Tibial nerve (tissue), 3 donors: Measurements from ENCODE around the gene LRRC41.

Experiments
- POLR2A ChIP-seq, 2 donors: fragments of 450-650 bp; IDR thresholded peaks; one replicate each; pipeline ENCODE4 v1.6.1; 2017; ENCODE audit warnings: antibody characterized with exemption in 2 of 2, mild to moderate bottlenecking in 2 of 2, moderate library complexity in 2 of 2
- TF ChIP-seq, protein P1 (sequence below), 5 experiments: fragments of 200-600 bp in 3 of 5; fragments of 450-650 bp in 2 of 5; sonication (generic) in 3 of 5; IDR thresholded peaks; one replicate each; pipeline ENCODE4 v1.5.1; 2016 to 2019; ENCODE audit warnings: antibody characterized with exemption in 5 of 5, mild to moderate bottlenecking in 3 of 5, moderate library complexity in 2 of 5

DNA sequence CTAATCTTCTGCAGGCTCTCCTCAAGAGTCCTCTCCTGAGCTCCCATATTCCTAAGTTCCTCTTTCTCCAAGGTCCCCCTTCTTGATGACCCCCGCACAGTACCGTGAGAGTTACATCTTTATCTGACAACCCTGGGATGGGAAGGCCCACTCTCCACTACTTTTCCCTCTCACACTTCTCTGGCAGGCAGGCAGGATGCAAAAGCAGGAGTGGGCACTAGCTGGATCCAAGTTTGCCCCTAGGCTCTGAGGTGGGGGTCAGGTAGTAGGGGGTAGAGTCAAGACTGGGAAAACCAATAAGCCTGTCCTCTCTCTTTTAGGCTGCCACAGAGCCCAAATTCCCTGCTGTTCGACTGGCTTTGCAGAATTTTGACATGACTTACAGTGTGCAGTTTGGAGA lies 41.1 kb upstream of the LRRC41 start:
- TF ChIP-seq, protein P1, sequence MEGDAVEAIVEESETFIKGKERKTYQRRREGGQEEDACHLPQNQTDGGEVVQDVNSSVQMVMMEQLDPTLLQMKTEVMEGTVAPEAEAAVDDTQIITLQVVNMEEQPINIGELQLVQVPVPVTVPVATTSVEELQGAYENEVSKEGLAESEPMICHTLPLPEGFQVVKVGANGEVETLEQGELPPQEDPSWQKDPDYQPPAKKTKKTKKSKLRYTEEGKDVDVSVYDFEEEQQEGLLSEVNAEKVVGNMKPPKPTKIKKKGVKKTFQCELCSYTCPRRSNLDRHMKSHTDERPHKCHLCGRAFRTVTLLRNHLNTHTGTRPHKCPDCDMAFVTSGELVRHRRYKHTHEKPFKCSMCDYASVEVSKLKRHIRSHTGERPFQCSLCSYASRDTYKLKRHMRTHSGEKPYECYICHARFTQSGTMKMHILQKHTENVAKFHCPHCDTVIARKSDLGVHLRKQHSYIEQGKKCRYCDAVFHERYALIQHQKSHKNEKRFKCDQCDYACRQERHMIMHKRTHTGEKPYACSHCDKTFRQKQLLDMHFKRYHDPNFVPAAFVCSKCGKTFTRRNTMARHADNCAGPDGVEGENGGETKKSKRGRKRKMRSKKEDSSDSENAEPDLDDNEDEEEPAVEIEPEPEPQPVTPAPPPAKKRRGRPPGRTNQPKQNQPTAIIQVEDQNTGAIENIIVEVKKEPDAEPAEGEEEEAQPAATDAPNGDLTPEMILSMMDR (IDR thresholded peaks at IDR 0.05) = no peak
- no peak for TF ChIP-seq POLR2A (IDR thresholded peaks at IDR 0.05)
